ENCODE measurements around the gene SLC22A17. TPM values are rescaled to one million over a fixed set of nuclear protein-coding genes. Genes with fewer than 3 reads are reported as not detected.

SLC22A17 gene
- total and polyA plus RNA-seq, 9 of the 15 experiments (the other 6 are each of a cell fraction or from before 2014, with no cell fraction given), result 0.07 to 0.09 TPM; not detected in 7

DNA sequence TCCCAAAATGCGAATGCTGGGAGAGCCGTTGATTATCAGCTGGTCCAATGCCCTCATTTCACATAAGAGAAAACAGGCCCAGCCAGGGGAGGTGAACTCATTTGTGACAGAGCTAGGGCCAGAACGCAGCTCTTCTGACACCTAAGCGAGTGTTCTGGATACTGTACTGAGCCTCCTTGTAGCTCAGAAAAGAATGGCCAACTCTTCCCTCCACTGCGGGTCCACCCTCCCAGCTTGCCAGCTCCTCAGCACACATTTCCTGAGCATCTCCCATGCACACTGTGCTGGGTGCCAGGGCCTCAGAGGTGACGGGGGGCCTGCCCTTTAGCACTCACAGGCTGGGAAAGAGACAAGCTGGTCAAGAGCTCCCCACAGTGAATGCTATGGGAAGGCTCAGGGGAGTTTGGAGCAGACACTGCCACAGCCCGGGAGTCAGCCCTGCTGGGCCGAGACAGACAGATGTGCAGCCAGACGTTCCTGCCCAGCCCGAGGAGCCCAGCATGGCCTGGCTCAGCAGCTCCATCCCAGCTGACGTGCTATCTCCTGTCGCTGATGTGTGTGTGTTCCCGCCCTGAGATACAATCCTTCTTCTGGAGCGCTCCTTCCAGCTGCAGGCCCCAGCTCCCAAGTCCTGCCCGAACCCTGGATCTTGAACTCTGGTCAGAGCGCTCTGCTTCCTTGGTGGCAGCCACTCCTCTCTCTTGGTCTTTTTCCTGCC, 27.7 kb upstream of the SLC22A17 start:
- ATAC-seq (peak; percentile 52), FAIRE-seq (no peak), DNase-seq (ENCODE audit: extremely low read depth in 1 of 4, low spot score in 3 of 4) (no peak)
- H3K4me2 ChIP-seq (ENCODE audit: insufficient read depth, low read length), result no peak overlapping the region
- H3K27ac ChIP-seq (ENCODE audit: extremely low read depth, low read depth, low read length), result no peak overlapping the region
- H3K9me1 ChIP-seq (ENCODE audit: control insufficient read depth, insufficient read depth, low read length), result no peaks in the 10 kb centered on the region
- 6% methylated on average over 15 of the region's 16 CpGs for WGBS (ENCODE audit: insufficient coverage, low coverage, missing lambda C conversion rate)
- no peaks in the 10 kb centered on the region for H3K9me3 ChIP-seq (replicated peaks; ENCODE audit: control insufficient read depth, insufficient read depth, low read depth, low read length)
- H3K9ac ChIP-seq (ENCODE audit: insufficient read depth in 1 of 2, low read depth in 2 of 2, low read length in 2 of 2), result peak overlapping the region in 1 of 2 experiments; percentile 71; a peak in 2 of 4 replicates
- no TSS peak for BruUV-seq (replicated peaks)
- no peak overlapping the region for H2AFZ ChIP-seq (ENCODE audit: low read depth, low read length)
- H3K4me1 ChIP-seq (replicated peaks in 1 of 2; ENCODE audit: control insufficient read depth in 2 of 2, insufficient read depth in 2 of 2, low read length in 2 of 2), result peaks cover 0 to 19% of the 10 kb centered on the region in 2 experiments; a peak in 2 of 5 replicates
- no peak overlapping the region for H3K4me3 ChIP-seq
- in situ Hi-C loops (cut with MboI), result loop anchor here (10.0 kb wide), 1 partner anchor 116 kb away; no protein-coding TSS in a partner anchor
- POLR2A ChIA-PET, result interaction anchor here (0.5 to 0.9 kb wide), 6 partner anchors 9 to 262 kb away, joined by 3 to 4 read pairs (median 3); partner anchors contain the start of gene CEBPE
- no peaks in the 10 kb centered on the region; the same call in 1 of the 2 replicates for H4K20me1 ChIP-seq (replicated peaks; ENCODE audit: control insufficient read depth, insufficient read depth, low read length)
- TF ChIP-seq POLR2G (IDR thresholded peaks at IDR 0.05; ENCODE audit: low read depth, low read length) (no peak), SMARCA4 (IDR thresholded peaks at IDR 0.05) (no peak), ZNF778 (CRISPR knock-in tag; IDR thresholded peaks at IDR 0.05) (no peak)
- intact Hi-C loops (cut with micrococcal nuclease), result loop anchor here (1.0 kb wide), 2 partner anchors 52 to 115 kb away; no protein-coding TSS in a partner anchor
- no peaks in the 10 kb centered on the region for H3K79me2 ChIP-seq (ENCODE audit: control insufficient read depth, insufficient read depth, low read length)
- H3K27me3 ChIP-seq (ENCODE audit: control insufficient read depth in 2 of 2, insufficient read depth in 2 of 2, low read length in 2 of 2), result peaks cover 5 to 61% of the 10 kb centered on the region in 2 experiments; a peak in 4 of 5 replicates
- CTCF ChIA-PET (ENCODE audit: low intra/inter-chr PET ratio), result interaction anchor here (0.6 to 3.8 kb wide), 5 partner anchors 52 to 312 kb away, joined by 3 to 19 read pairs (median 12); partner anchors contain the start of gene CEBPE
- no peaks in the 10 kb centered on the region for H3K36me3 ChIP-seq (ENCODE audit: control insufficient read depth, insufficient read depth, low read length)
